G401 (cell line): ENCODE data around the gene TXNDC17. TPM values are rescaled to one million over a fixed set of nuclear protein-coding genes. Genes with fewer than 3 reads are reported as not detected.
"Not testable (repeated sequence)": the region's sequence is repeated elsewhere in the genome, so short reads cannot be mapped to it uniquely, and the experiment has no call there.

Source experiments
- DNase-seq: peaks from one replicate; pipeline ENCODE4 v3.0.0-alpha.2; 2015; ENCODE audit warnings: low spot score
- in situ Hi-C: cut with HindIII; loops from 2 replicates; pipeline ENCODE4 v1.10.0; 2016; ENCODE audit warnings: low sequenced_read_pairs, mixed read lengths
- total RNA-seq: library from RNA; depleted of rRNA; stranded (reverse); fragments of >200 nt; shearing (Covaris generic); gene quantifications from 2 replicates; pipeline ENCODE4 v1.2.3, GENCODE V29; 2014

TXNDC17 gene
- total RNA-seq, 1 experiment from 2014 or later = 228 TPM

GRCh38 chr17:6636105-6636504, 4.8 kb upstream of the TXNDC17 start:
- DNase-seq = no peak
- in situ Hi-C loops = no loop called here

- in situ Hi-C loops = no loop called here
- no peak for DNase-seq
These were observed 4.0 kb upstream of the TXNDC17 start for GRCh38 chr17:6636616-6637457.

GRCh38 chr17:6637458-6637840, 3.4 kb upstream of the TXNDC17 start:
- in situ Hi-C loops = no loop called here
- no peak for DNase-seq

GRCh38 chr17:6638046-6638908, 2.6 kb upstream of the TXNDC17 start:
- DNase-seq = no peak
- in situ Hi-C loops = no loop called here

- no peak for DNase-seq
- in situ Hi-C loops = no loop called here
These were observed 1.8 kb upstream of the TXNDC17 start for GRCh38 chr17:6639014-6639585.

GRCh38 chr17:6639586-6640535, 999 bp upstream of the TXNDC17 start:
- in situ Hi-C loops = no loop called here
- DNase-seq = no peak

GRCh38 chr17:6641247-6641863, 495 bp downstream of the TXNDC17 start:
- in situ Hi-C loops = no loop called here
- no peak for DNase-seq

GRCh38 chr17:6642592-6642991, 1.7 kb downstream of the TXNDC17 start:
- in situ Hi-C loops = no loop called here
- DNase-seq = no peak

GRCh38 chr17:6643451-6644125, 2.7 kb downstream of the TXNDC17 start:
- no peak for DNase-seq
- in situ Hi-C loops = no loop called here

GRCh38 chr17:6648181-6648580, 7.3 kb downstream of the TXNDC17 start:
- in situ Hi-C loops = no loop called here
- DNase-seq = no peak

- in situ Hi-C loops = no loop called here
- DNase-seq = peak; percentile 90
These were observed 10.6 kb downstream of the TXNDC17 start, which contains the start of the genes C17orf100 and MED31 for GRCh38 chr17:6651354-6651918. C17orf100 (plus strand) TSS chr17:6651762; CDS start chr17:6651914, 152 bp downstream. MED31 (minus strand) TSS chr17:6651605; CDS start chr17:6651528, 77 bp downstream.

- in situ Hi-C loops = no loop called here
- peak; percentile 19 for DNase-seq
These were observed 11.1 kb downstream of the TXNDC17 start for GRCh38 chr17:6651919-6652452.

GRCh38 chr17:6654841-6655731, 14.2 kb downstream of the TXNDC17 start:
- in situ Hi-C loops = no loop called here
- DNase-seq = peak; percentile 80

GRCh38 chr17:6655732-6656361, 15.0 kb downstream of the TXNDC17 start:
- DNase-seq = peak; percentile 43
- in situ Hi-C loops = not testable (repeated sequence)

- not testable (repeated sequence) for DNase-seq
These were observed 16.2 kb downstream of the TXNDC17 start for GRCh38 chr17:6656797-6657632.

More at GRCh38 chr17:6656797-6657632, 16.2 kb downstream of the TXNDC17 start:
- in situ Hi-C loops = not testable (repeated sequence)
